ENCODE measurements around the gene SMIM23.
"Not testable (repeated sequence)": the region's sequence is repeated elsewhere in the genome, so short reads cannot be mapped to it uniquely, and the experiment has no call there.

The SMIM23 gene

DNA sequence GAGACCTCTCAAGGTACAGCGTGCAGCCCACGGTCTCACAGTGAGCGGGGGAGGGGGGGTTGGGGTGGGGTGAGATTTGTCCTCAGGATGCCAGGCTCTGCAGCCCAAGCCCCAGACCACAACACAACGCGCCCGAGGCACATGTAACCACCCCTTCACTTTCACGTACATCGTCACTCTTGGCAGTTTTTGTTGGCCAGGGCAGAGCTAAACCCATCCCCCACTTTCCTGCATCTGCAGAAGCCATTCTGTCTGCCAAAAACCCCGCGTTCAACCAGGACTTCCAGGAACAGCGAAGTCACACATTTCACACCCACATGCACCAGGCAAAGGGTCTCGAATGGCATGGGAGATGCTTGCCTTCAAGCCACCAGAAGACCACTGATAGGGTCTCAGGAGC, 9.4 kb upstream of the SMIM23 start:
- ATAC-seq = no peak
- TF ChIP-seq PPARA (CRISPR knock-in tag; IDR thresholded peaks at IDR 0.05; ENCODE audit: borderline replicate concordance) (no peak), ZC3H10 (CRISPR knock-in tag; IDR thresholded peaks at IDR 0.05) (no peak), CSDC2 (CRISPR knock-in tag; IDR thresholded peaks at IDR 0.05) (no peak), GLIS3 (CRISPR knock-in tag; IDR thresholded peaks at IDR 0.05) (no peak), TCF4 (CRISPR knock-in tag; IDR thresholded peaks at IDR 0.05; ENCODE audit: borderline replicate concordance) (no peak), BACH2 (CRISPR knock-in tag; IDR thresholded peaks at IDR 0.05; ENCODE audit: borderline replicate concordance) (no peak), SNAI2 (CRISPR knock-in tag; IDR thresholded peaks at IDR 0.05) (no peak)
- TF ChIP-seq, protein P1, sequence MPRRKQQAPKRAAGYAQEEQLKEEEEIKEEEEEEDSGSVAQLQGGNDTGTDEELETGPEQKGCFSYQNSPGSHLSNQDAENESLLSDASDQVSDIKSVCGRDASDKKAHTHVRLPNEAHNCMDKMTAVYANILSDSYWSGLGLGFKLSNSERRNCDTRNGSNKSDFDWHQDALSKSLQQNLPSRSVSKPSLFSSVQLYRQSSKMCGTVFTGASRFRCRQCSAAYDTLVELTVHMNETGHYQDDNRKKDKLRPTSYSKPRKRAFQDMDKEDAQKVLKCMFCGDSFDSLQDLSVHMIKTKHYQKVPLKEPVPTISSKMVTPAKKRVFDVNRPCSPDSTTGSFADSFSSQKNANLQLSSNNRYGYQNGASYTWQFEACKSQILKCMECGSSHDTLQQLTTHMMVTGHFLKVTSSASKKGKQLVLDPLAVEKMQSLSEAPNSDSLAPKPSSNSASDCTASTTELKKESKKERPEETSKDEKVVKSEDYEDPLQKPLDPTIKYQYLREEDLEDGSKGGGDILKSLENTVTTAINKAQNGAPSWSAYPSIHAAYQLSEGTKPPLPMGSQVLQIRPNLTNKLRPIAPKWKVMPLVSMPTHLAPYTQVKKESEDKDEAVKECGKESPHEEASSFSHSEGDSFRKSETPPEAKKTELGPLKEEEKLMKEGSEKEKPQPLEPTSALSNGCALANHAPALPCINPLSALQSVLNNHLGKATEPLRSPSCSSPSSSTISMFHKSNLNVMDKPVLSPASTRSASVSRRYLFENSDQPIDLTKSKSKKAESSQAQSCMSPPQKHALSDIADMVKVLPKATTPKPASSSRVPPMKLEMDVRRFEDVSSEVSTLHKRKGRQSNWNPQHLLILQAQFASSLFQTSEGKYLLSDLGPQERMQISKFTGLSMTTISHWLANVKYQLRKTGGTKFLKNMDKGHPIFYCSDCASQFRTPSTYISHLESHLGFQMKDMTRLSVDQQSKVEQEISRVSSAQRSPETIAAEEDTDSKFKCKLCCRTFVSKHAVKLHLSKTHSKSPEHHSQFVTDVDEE (CRISPR knock-in tag; IDR thresholded peaks at IDR 0.05) = no peak
- TF ChIP-seq, protein P2, sequence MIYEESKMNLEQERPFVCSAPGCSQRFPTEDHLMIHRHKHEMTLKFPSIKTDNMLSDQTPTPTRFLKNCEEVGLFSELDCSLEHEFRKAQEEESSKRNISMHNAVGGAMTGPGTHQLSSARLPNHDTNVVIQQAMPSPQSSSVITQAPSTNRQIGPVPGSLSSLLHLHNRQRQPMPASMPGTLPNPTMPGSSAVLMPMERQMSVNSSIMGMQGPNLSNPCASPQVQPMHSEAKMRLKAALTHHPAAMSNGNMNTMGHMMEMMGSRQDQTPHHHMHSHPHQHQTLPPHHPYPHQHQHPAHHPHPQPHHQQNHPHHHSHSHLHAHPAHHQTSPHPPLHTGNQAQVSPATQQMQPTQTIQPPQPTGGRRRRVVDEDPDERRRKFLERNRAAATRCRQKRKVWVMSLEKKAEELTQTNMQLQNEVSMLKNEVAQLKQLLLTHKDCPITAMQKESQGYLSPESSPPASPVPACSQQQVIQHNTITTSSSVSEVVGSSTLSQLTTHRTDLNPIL (CRISPR knock-in tag; IDR thresholded peaks at IDR 0.05; ENCODE audit: low read depth) = no peak

DNA sequence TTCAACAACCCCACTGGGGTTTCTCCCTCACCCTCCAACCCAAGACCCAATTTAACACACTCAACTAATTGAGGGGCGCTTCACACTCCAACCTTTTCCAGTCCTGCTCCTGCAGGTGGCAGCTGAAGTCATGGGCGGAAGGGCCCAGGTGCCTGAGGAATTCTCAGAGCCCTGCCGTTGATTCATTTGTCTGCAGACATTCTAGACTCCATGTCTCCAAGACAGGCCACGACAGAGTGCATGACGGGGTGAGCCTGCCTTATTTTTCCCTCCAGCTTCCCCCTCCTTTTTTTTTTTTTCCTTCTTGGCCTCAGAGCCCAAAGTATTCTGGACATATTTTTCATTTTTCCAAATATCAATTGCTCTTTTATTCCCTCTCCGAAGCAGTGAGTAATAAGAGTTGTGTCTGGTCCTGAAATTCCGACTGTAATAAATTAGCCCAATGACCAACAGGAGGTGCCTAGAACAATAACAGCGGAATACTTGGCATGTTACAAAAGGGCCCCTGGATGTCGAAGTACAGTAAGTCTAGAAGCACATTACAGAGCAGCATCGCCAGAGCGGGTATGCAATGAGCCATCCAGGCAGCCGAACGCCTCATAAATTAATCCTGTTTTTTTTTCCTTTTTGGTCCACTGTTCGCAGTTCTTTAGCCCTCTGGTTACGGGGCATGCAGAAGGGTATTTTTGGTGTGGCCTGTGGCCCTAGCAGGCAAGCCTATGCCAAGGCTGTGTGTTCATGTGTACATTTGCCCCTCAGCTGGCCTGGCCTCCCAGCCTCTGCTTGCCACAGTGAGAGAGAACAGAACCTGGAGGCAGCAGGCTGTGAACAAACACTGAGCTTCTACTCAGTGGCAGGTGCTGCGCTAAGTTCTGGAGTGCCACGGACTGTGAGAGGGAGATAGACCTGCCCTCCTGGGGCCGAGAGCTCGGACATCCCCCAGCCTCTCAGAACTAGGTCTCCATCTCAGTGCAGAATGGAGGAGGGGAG, 8.6 kb upstream of the SMIM23 start:
- TF ChIP-seq TOX (CRISPR knock-in tag; IDR thresholded peaks at IDR 0.05; ENCODE audit: borderline replicate concordance) (no peak), ZNF70 (CRISPR knock-in tag; IDR thresholded peaks at IDR 0.05) (no peak), ZFP30 (CRISPR knock-in tag; IDR thresholded peaks at IDR 0.05) (no peak), BACH2 (CRISPR knock-in tag; IDR thresholded peaks at IDR 0.05; ENCODE audit: borderline replicate concordance) (no peak), ARNTL (CRISPR knock-in tag; IDR thresholded peaks at IDR 0.05; ENCODE audit: borderline replicate concordance, low read depth) (no peak), ZC3H10 (CRISPR knock-in tag; IDR thresholded peaks at IDR 0.05) (no peak), ESRRG (CRISPR knock-in tag; IDR thresholded peaks at IDR 0.05) (no peak), ZNF565 (CRISPR knock-in tag; conservative IDR thresholded peaks at IDR 0.05; ENCODE audit: low read depth) (no peak), ISL1 (CRISPR knock-in tag; IDR thresholded peaks at IDR 0.05) (no peak)
- TF ChIP-seq, protein P1 (CRISPR knock-in tag; IDR thresholded peaks at IDR 0.05) = no peak
- no peak for ATAC-seq

DNA sequence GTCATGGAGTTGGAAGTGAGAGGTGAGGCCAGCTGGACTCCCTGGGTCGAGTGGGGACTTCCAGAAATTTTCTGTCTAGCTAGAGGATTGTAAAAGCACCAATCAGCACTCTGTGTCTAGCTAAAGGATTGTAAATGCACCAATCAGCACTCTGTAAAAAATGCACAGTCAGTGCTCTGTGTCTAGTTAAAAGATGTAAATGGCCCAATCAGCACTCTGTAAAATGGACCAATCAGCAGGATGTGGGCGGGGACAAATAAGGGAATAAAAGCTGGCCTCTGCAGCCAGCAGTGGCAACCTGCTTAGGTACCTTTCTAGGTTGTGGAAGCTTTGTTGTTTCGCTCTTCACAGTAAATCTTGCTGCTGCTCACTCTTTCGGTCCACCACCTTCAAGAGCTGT, 3.9 kb upstream of the SMIM23 start:
- not testable (repeated sequence) for ATAC-seq

- ATAC-seq = no peak
- TF ChIP-seq ZNF70 (CRISPR knock-in tag; IDR thresholded peaks at IDR 0.05) = no peak
- TF ChIP-seq ISL1 (CRISPR knock-in tag; IDR thresholded peaks at IDR 0.05) = no peak
- no peak for TF ChIP-seq PATZ1 (CRISPR knock-in tag; IDR thresholded peaks at IDR 0.05; ENCODE audit: borderline replicate concordance)
- TF ChIP-seq, protein P2 (CRISPR knock-in tag; IDR thresholded peaks at IDR 0.05; ENCODE audit: low read depth) = no peak
- no peak for TF ChIP-seq ESRRG (CRISPR knock-in tag; IDR thresholded peaks at IDR 0.05)
- TF ChIP-seq, protein P3, sequence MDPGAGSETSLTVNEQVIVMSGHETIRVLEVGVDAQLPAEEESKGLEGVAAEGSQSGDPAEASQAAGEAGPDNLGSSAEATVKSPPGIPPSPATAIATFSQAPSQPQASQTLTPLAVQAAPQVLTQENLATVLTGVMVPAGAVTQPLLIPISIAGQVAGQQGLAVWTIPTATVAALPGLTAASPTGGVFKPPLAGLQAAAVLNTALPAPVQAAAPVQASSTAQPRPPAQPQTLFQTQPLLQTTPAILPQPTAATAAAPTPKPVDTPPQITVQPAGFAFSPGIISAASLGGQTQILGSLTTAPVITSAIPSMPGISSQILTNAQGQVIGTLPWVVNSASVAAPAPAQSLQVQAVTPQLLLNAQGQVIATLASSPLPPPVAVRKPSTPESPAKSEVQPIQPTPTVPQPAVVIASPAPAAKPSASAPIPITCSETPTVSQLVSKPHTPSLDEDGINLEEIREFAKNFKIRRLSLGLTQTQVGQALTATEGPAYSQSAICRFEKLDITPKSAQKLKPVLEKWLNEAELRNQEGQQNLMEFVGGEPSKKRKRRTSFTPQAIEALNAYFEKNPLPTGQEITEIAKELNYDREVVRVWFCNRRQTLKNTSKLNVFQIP (CRISPR knock-in tag; IDR thresholded peaks at IDR 0.05; ENCODE audit: borderline replicate concordance, low read depth) = no peak
- no peak for TF ChIP-seq OSR1 (CRISPR knock-in tag; IDR thresholded peaks at IDR 0.05)
- no peak for TF ChIP-seq CSRNP3 (CRISPR knock-in tag; IDR thresholded peaks at IDR 0.05)
These were observed 3.2 kb upstream of the SMIM23 start for GRCh38 chr5:171782332-171782966.

Data from SK-N-SH treated with all-trans-retinoic acid at 6 μM for 48 hours (cell line).